ENCODE measurements around the gene FOXL3. TPM values are rescaled to one million over a fixed set of nuclear protein-coding genes. Genes with fewer than 3 reads are reported as not detected.

Gene FOXL3
- total RNA-seq, 2 donors from 2014 or later, result not detected

DNA sequence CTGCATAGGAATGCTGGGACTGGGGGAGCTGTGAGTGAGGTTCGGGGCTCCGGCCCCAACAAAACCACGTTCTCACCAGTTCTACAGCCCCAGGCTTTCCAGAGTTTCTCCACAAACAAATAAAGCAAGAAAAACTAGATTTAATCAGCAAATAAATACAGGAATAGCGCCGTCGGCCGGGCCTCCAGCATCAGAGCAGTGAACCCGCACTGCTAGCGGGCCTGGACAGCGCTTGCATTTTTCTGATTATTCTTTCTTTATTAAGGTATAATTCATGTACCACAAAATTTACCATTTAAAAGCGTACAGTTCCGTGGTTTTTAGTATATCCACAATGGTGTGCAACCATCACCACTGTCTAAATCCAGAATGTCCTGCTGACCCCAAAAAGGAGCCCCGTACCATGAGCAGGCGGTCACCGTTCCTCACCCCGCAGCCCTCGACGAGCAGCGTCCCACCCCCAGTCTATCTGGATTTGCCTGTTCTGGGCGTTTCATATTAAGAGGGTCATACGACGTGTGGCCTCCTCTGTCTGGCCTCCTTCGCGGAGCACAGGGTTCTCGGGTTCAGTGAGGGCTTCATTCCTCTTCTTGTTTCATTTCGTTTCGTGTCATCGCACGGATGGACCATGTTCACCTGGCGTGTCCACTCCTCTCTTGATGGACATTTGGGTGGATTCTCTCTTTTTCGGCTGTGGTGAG is 35.5 kb upstream of the FOXL3 start:
- intact Hi-C loops (cut with DNase I), result no loop called here
- peaks cover 5% of the 10 kb centered on the region for H3K4me1 ChIP-seq (replicated peaks)
- H3K9me3 ChIP-seq, result no peaks in the 10 kb centered on the region
- TF ChIP-seq, protein P1, sequence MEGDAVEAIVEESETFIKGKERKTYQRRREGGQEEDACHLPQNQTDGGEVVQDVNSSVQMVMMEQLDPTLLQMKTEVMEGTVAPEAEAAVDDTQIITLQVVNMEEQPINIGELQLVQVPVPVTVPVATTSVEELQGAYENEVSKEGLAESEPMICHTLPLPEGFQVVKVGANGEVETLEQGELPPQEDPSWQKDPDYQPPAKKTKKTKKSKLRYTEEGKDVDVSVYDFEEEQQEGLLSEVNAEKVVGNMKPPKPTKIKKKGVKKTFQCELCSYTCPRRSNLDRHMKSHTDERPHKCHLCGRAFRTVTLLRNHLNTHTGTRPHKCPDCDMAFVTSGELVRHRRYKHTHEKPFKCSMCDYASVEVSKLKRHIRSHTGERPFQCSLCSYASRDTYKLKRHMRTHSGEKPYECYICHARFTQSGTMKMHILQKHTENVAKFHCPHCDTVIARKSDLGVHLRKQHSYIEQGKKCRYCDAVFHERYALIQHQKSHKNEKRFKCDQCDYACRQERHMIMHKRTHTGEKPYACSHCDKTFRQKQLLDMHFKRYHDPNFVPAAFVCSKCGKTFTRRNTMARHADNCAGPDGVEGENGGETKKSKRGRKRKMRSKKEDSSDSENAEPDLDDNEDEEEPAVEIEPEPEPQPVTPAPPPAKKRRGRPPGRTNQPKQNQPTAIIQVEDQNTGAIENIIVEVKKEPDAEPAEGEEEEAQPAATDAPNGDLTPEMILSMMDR (IDR thresholded peaks at IDR 0.05), result peak in 1 of 4 experiments; percentile 18
- TF ChIP-seq POLR2A (IDR thresholded peaks at IDR 0.05), result no peak
- TF ChIP-seq POLR2AphosphoS5 (IDR thresholded peaks at IDR 0.05), result peak; percentile 61
- WGBS, result 73% methylated on average over 31 of the region's 31 CpGs
- H3K27ac ChIP-seq, result peak overlapping the region; percentile 46 to 79
- DNase-seq (ENCODE audit: low spot score), result no peak
- no peaks in the 10 kb centered on the region for H3K27me3 ChIP-seq (replicated peaks; ENCODE audit: insufficient read depth)
- H3K36me3 ChIP-seq, result peaks cover 0 to 29% of the 10 kb centered on the region in 2 donors
- H3K4me3 ChIP-seq, result peak overlapping the region in 1 of 2 donors; percentile 15

DNA sequence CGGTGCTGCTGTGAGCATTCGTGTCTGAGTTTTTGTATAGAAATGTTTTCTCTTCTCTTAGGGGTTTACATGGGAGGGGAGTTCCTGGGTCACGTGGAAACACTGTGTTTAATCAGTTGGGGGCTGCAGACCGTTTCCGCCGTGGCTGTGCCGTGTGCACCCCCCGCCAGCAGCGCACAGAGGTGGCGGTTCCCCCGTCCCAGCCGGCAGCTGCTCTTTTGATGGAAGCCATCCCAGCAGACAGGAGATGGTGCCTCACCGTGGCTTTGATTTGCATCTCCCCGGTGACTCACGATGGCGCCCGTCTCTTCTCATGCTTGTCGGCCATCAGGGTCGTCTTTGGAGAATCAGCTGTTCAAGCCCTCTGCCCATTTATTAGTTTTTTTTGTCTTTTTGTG is 34.9 kb upstream of the FOXL3 start:
- Histone ChIP-seq H3K27me3 (replicated peaks; ENCODE audit: insufficient read depth) (no peaks in the 10 kb centered on the region), H3K4me1 (replicated peaks) (peaks cover 5% of the 10 kb centered on the region), H3K27ac (no peak overlapping the region), H3K4me3 (no peak overlapping the region), H3K9me3 (no peaks in the 10 kb centered on the region), H3K36me3 (peaks cover 4 to 25% of the 10 kb centered on the region in 2 donors)
- TF ChIP-seq POLR2AphosphoS5 (IDR thresholded peaks at IDR 0.05), result no peak
- no peak for TF ChIP-seq POLR2A (IDR thresholded peaks at IDR 0.05)
- TF ChIP-seq, protein P1 (IDR thresholded peaks at IDR 0.05), result no peak
- WGBS, result 96% methylated on average over 19 of the region's 19 CpGs
- intact Hi-C loops (cut with DNase I), result no loop called here
- no peak for DNase-seq (ENCODE audit: low spot score)

DNA sequence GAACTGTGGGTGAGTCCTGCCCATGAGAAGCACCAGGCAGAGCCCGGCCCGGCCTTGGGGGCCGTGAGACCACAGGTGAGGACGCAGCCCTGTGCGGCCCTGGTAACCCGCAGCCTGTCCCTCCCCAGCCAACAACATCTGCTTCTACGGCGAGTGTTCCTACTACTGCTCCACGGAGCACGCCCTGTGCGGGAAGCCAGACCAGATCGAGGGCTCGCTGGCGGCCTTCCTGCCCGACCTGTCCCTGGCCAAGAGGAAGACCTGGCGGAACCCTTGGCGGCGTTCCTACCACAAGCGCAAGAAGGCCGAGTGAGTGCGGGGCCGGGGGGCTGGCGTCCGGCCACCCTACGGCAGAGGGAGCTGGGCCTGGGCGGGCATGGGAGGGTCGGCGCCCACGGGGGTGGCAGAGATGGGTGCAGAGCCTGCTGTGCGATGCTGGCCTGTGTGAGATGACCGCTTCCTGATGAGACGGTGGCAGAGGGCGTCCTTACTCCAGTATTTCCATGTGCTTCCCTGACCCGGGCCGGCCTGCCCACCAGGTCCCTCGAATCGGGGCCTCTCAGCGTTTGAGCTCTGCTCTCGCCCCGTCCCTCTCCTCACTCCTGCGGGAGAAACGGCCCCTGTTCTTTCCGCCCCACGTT is 34.1 kb upstream of the FOXL3 start:
- Histone ChIP-seq H3K27me3 (replicated peaks; ENCODE audit: insufficient read depth) (no peaks in the 10 kb centered on the region), H3K4me3 (no peak overlapping the region), H3K27ac (no peak overlapping the region), H3K9me3 (no peaks in the 10 kb centered on the region), H3K36me3 (peaks cover 4 to 17% of the 10 kb centered on the region in 2 donors), H3K4me1 (replicated peaks) (peaks cover 5% of the 10 kb centered on the region)
- TF ChIP-seq, protein P1 (IDR thresholded peaks at IDR 0.05), result no peak
- no peak for TF ChIP-seq POLR2AphosphoS5 (IDR thresholded peaks at IDR 0.05)
- WGBS, result 94% methylated on average over 42 of the region's 44 CpGs
- no peak for DNase-seq (ENCODE audit: low spot score)
- intact Hi-C loops (cut with DNase I), result no loop called here

DNA sequence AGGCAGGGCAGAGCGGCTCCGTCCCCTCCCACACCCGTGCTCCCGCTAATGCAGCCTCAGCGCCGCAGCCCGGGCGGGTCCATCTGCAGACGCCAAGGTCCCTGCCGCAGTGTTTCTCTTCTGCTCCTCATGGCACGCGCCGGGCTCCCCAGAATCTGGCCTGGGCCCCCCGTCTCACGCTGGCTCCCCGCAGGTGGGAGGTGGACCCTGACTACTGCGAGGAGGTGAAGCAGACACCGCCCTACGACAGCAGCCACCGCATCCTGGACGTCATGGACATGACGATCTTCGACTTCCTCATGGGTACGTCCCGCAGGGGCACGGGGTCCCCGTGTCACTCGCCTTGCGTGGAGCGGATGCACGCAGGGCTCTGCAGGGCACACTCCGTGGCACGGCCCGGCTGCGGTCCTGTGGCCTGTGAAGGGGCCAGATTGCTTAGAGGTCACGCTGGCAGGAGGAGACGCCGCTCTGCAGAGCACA is 33.5 kb upstream of the FOXL3 start:
- WGBS, result 92% methylated on average over 37 of the region's 38 CpGs
- TF ChIP-seq, protein P1 (IDR thresholded peaks at IDR 0.05), result no peak
- TF ChIP-seq POLR2A (IDR thresholded peaks at IDR 0.05) (no peak), POLR2AphosphoS5 (IDR thresholded peaks at IDR 0.05) (no peak)
- intact Hi-C loops (cut with DNase I), result no loop called here
- Histone ChIP-seq H3K27me3 (replicated peaks; ENCODE audit: insufficient read depth) (no peaks in the 10 kb centered on the region), H3K27ac (no peak overlapping the region), H3K36me3 (peaks cover 4 to 17% of the 10 kb centered on the region in 2 donors), H3K4me1 (replicated peaks) (peaks cover 5% of the 10 kb centered on the region), H3K9me3 (no peaks in the 10 kb centered on the region), H3K4me3 (no peak overlapping the region)
- DNase-seq (ENCODE audit: low spot score), result no peak
